K562 (cell line): ENCODE data around the gene GSTA4. TPM values are rescaled to one million over a fixed set of nuclear protein-coding genes. Genes with fewer than 3 reads are reported as not detected.

ENCODE experiments used
- ATAC-seq: fragments of 200-7000 bp; cut with Tn5 transposase; 3 replicates; pipeline ENCODE4 v1.9.1; 2020; ENCODE audit warnings: moderate library complexity
- BruUV-seq: library from RNA; stranded (reverse); fragments of 400-500 nt; replicated peaks from 2 replicates; lab custom pipeline; 2021; lab: Mats Ljungman, UMichigan
- CTCF ChIA-PET: fragments of 300-600 bp; formaldehyde crosslinking; extraction: SDS; loops from one replicate; lab custom pipeline; 2021; ENCODE audit warnings: low intra/inter-chr PET ratio; lab: Yijun Ruan, JAX
- POLR2A ChIA-PET: fragments of 300-600, 350-650 bp; sonication (Branson Sonifier 250); formaldehyde crosslinking; extraction: SDS; loops from one replicate; lab custom pipeline; 2021; ENCODE audit warnings: antibody characterized with exemption, inconsistent platforms; lab: Yijun Ruan, JAX
- DNase-seq, 4 experiments: peaks; one replicate each; pipeline versions ENCODE4 v3.0.0 to v3.0.0-alpha.2; 2011 to 2018; ENCODE audit warnings: low spot score in 3 of 4, mixed read lengths in 3 of 4; ENCODE audit errors: extremely low read depth in 1 of 4
- FAIRE-seq: peaks from 2 replicates; lab custom pipeline; 2011; peaks lifted over from hg19 to GRCh38; lab: Jason Lieb, UNC
- H2AFZ ChIP-seq: 2 replicates; pipeline ENCODE4 v1.6.0; 2011; ENCODE audit warnings: low read depth, low read length, control low read depth, inconsistent platforms
- H3K27ac ChIP-seq: fragments of 200-600 bp; 3 replicates; pipeline ENCODE4 v1.8.0; 2011; ENCODE audit warnings: low read depth, mild to moderate bottlenecking, control low read depth, inconsistent platforms, low read length, moderate library complexity, mixed read lengths; ENCODE audit errors: extremely low read depth
- H3K27me3 ChIP-seq, 2 experiments: fragments of 300-600 bp in 1 of 2; 2 replicates in 1 of 2; 3 replicates in 1 of 2; pipeline versions ENCODE4 v1.6.0 to v1.8.0; 2011; ENCODE audit warnings: inconsistent platforms in 2 of 2, low read length in 2 of 2, mild to moderate bottlenecking in 1 of 2, mixed read lengths in 1 of 2, moderate library complexity in 1 of 2; ENCODE audit not compliant: control insufficient read depth in 2 of 2, insufficient read depth in 2 of 2
- H3K36me3 ChIP-seq: fragments of 300-600 bp; 3 replicates; pipeline ENCODE4 v1.8.0; 2011; ENCODE audit warnings: mild to moderate bottlenecking, low read length, inconsistent platforms; ENCODE audit not compliant: control insufficient read depth, insufficient read depth
- H3K4me1 ChIP-seq, 2 experiments: fragments of 200-600 bp in 1 of 2; replicated peaks in 1 of 2; 2 replicates in 1 of 2; 3 replicates in 1 of 2; pipeline versions ENCODE4 v1.5.1 to v1.8.0; 2011; ENCODE audit warnings: inconsistent platforms in 2 of 2, low read length in 2 of 2, mild to moderate bottlenecking in 1 of 2, mixed read lengths in 1 of 2, moderate library complexity in 1 of 2; ENCODE audit not compliant: control insufficient read depth in 2 of 2, insufficient read depth in 2 of 2
- H3K4me2 ChIP-seq: 2 replicates; pipeline ENCODE4 v1.6.1; 2011; ENCODE audit warnings: low read length, control low read depth, inconsistent platforms, mixed read lengths; ENCODE audit not compliant: insufficient read depth
- H3K4me3 ChIP-seq: fragments of 200-600 bp; sonication (generic), shearing (Covaris generic); 2 replicates; pipeline ENCODE4 v1.5.1; 2016; ENCODE audit warnings: control low read depth, inconsistent platforms
- H3K79me2 ChIP-seq: fragments of 200-600 bp; 3 replicates; pipeline ENCODE4 v1.8.0; 2011; ENCODE audit warnings: low read length, inconsistent platforms; ENCODE audit not compliant: control insufficient read depth, insufficient read depth
- H3K9ac ChIP-seq, 2 experiments: 2 replicates each; pipeline versions ENCODE4 v1.6.0 to v1.6.1; 2011; ENCODE audit warnings: low read depth in 2 of 2, low read length in 2 of 2, control low read depth in 1 of 2, inconsistent platforms in 1 of 2, mild to moderate bottlenecking in 1 of 2, mixed read lengths in 1 of 2; ENCODE audit not compliant: insufficient read depth in 1 of 2
- H3K9me1 ChIP-seq: one replicate; pipeline ENCODE4 v1.6.0; 2011; ENCODE audit warnings: inconsistent platforms, mild to moderate bottlenecking, low read length, moderate library complexity; ENCODE audit not compliant: control insufficient read depth, insufficient read depth
- H3K9me3 ChIP-seq: replicated peaks from 2 replicates; pipeline ENCODE4 v1.5.1; 2011; ENCODE audit warnings: low read depth, low read length, inconsistent platforms; ENCODE audit not compliant: control insufficient read depth, insufficient read depth
- H4K20me1 ChIP-seq: replicated peaks from 2 replicates; pipeline ENCODE4 v1.6.1; 2011; ENCODE audit warnings: low read length, inconsistent platforms, mixed read lengths; ENCODE audit not compliant: control insufficient read depth, insufficient read depth
- CREB1 ChIP-seq, 2 experiments: sonication (generic) in 1 of 2; formaldehyde crosslinking in 1 of 2; IDR thresholded peaks; 2 replicates each; pipeline versions ENCODE4 v1.6.1 to v1.8.0; 2012 to 2022; ENCODE audit warnings: inconsistent platforms in 1 of 2, mild to moderate bottlenecking in 1 of 2, missing genetic modification reagents in 1 of 2, moderate library complexity in 1 of 2
- CREM ChIP-seq: IDR thresholded peaks from 2 replicates; pipeline ENCODE4 v1.6.1; 2014; ENCODE audit warnings: antibody characterized with exemption, low read depth
- DPF2 ChIP-seq: fragments of 450-650 bp; IDR thresholded peaks from 2 replicates; pipeline ENCODE4 v1.6.1; 2016
- E2F6 ChIP-seq, 2 experiments: IDR thresholded peaks; 2 replicates each; pipeline ENCODE4 v1.6.1; 2011; ENCODE audit warnings: borderline replicate concordance in 1 of 2, control low read depth in 1 of 2, low read depth in 1 of 2, low read length in 1 of 2, mild to moderate bottlenecking in 1 of 2, mixed read lengths in 1 of 2, moderate library complexity in 1 of 2; ENCODE audit not compliant: insufficient read depth in 1 of 2, insufficient read length in 1 of 2, poor library complexity in 1 of 2, severe bottlenecking in 1 of 2; ENCODE audit errors: extremely low read depth in 1 of 2
- EGR1 ChIP-seq: fragments of 450-650 bp; conservative IDR thresholded peaks from 2 replicates; pipeline ENCODE4 v1.6.1; 2017; ENCODE audit warnings: mild to moderate bottlenecking
- EHMT2 ChIP-seq: fragments of 450-650 bp; IDR thresholded peaks from 2 replicates; pipeline ENCODE4 v1.6.1; 2018; ENCODE audit warnings: antibody characterized with exemption
- GTF2B ChIP-seq: IDR thresholded peaks from 2 replicates; pipeline ENCODE4 v1.6.1; 2011; ENCODE audit not compliant: insufficient read length; ENCODE audit errors: extremely low read depth
- PHB ChIP-seq: fragments of 250-450 bp; sonication (Bioruptor Pico); IDR thresholded peaks from 2 replicates; pipeline ENCODE4 v1.5.0; 2021
- PKNOX1 ChIP-seq: fragments of 450-650 bp; IDR thresholded peaks from 2 replicates; pipeline ENCODE4 v1.6.1; 2016
- SIN3B ChIP-seq: fragments of 450-650 bp; IDR thresholded peaks from 2 replicates; pipeline ENCODE4 v1.6.1; 2017; ENCODE audit warnings: low read depth, mild to moderate bottlenecking, moderate library complexity
- VEZF1 ChIP-seq: fragments of 200-800 bp; sonication (Bioruptor generic); IDR thresholded peaks from 2 replicates; pipeline ENCODE4 v1.6.1; 2017; ENCODE audit warnings: missing genetic modification characterization, missing compliant biosample characterization
- ZNF146 ChIP-seq: IDR thresholded peaks from one replicate; pipeline ENCODE4 v1.6.1; 2018; ENCODE audit warnings: missing compliant biosample characterization; ENCODE audit not compliant: unreplicated experiment
- ZNF282 ChIP-seq: sonication (generic); formaldehyde crosslinking; IDR thresholded peaks from 2 replicates; pipeline ENCODE4 v1.8.1; 2023; ENCODE audit warnings: missing genetic modification reagents
- WGBS: fragments of 100-300 bp; shearing (Covaris generic); methylation state at CpG from one replicate; pipeline ENCODE4 v1.1.6; 2016; ENCODE audit warnings: low coverage, mixed read lengths; ENCODE audit not compliant: insufficient coverage; ENCODE audit errors: missing lambda C conversion rate; 5-methylcytosine and 5-hydroxymethylcytosine counted together
- in situ Hi-C: fragments of 300-500 bp; cut with MboI; formaldehyde crosslinking; loops from 4 replicates; pipeline ENCODE4 v1.15.0; 2018; ENCODE audit warnings: inconsistent platforms, mixed read lengths
- intact Hi-C: fragments of 100-400 bp; cut with micrococcal nuclease; formaldehyde crosslinking; loops from 2 replicates; pipeline ENCODE4 v1.14.2; 2022
- polyA plus RNA-seq, 8 experiments: library from polyadenylated mRNA; depleted of rRNA in 4 of 8; stranded (reverse) in 5 of 8; unstranded in 3 of 8; fragments of >200 nt; fragmentation: Nextera tagmentation in 2 of 8; fragmentation: Illumina TruSeq in 1 of 8; extraction: Ambion mirVana in 2 of 8; extraction: Trizol in 1 of 8; gene quantifications; 2 replicates each; pipeline versions ENCODE4 v1.2.1 to v1.2.3, GENCODE V29; 2011 to 2014; ENCODE audit warnings: inconsistent platforms in 1 of 8, missing spikeins in 1 of 8
- total RNA-seq, 7 experiments: library from RNA; depleted of rRNA in 6 of 7; stranded (reverse); fragments of >200 nt in 6 of 7; fragmentation: Illumina TruSeq in 2 of 7; extraction: Trizol in 2 of 7; gene quantifications; 2 replicates each; pipeline versions ENCODE4 v1.2.1 to v1.2.3, GENCODE V29; 2011 to 2021; ENCODE audit warnings: low replicate concordance in 1 of 7

GSTA4 gene
- total and polyA plus RNA-seq, 9 of the 15 experiments (the other 6 are each of a cell fraction or from before 2014, with no cell fraction given) = 0.89 to 4.0 (median 2.0) TPM

GRCh38 chr6:53005663-53006250 lies 10.7 kb upstream of the GSTA4 start:
- 24% methylated on average over 2 of the region's 2 CpGs for WGBS
- H3K27me3 ChIP-seq = no peaks in the 10 kb centered on the region
- no peak overlapping the region for H3K27ac ChIP-seq
- no peak for TF ChIP-seq PHB
- TF ChIP-seq VEZF1 = no peak
- no peak for TF ChIP-seq GTF2B
- no peak for TF ChIP-seq ZNF282 (CRISPR knock-in tag)
- no peak for TF ChIP-seq EHMT2
- peak; percentile 63 for TF ChIP-seq CREB1 (IDR thresholded peaks at IDR 0.05)
- TF ChIP-seq CREB1 (CRISPR knock-in tag; IDR thresholded peaks at IDR 0.05) = no peak
- no peak for TF ChIP-seq SIN3B
- peak; percentile 70 for TF ChIP-seq CREM
- TF ChIP-seq DPF2 = no peak
- peak; percentile 38 for TF ChIP-seq EGR1
- TF ChIP-seq E2F6 (IDR thresholded peaks at IDR 0.05; ENCODE audit: borderline replicate concordance in 1 of 2, extremely low read depth in 1 of 2, insufficient read depth in 1 of 2, insufficient read length in 1 of 2, low read depth in 1 of 2, low read length in 1 of 2, poor library complexity in 1 of 2, severe bottlenecking in 1 of 2) = no peak
- 0 out of 2 replicates have a peak, but pooled peaks have one; percentile 49 for TF ChIP-seq PKNOX1
- no peak for TF ChIP-seq ZNF146 (CRISPR knock-in tag)
- no peaks in the 10 kb centered on the region; a peak in 1 of 5 replicates for H3K4me1 ChIP-seq
- no peaks in the 10 kb centered on the region; the same call in 2 of the 3 replicates for H3K36me3 ChIP-seq
- no peak overlapping the region for H3K4me3 ChIP-seq
- H3K9me1 ChIP-seq = no peaks in the 10 kb centered on the region
- no peak overlapping the region for H3K9ac ChIP-seq
- ATAC-seq = peak; percentile 61
- H3K4me2 ChIP-seq = no peak overlapping the region
- intact Hi-C loops (no loop called here), in situ Hi-C loops (no loop called here)
- POLR2A ChIA-PET = interaction anchor here (0.9 to 1.1 kb wide), 3 partner anchors 11 to 43 kb away, joined by 3 to 4 read pairs (median 3); partner anchors contain the start of gene GSTA4
- peak in 3 of 4 experiments; percentile 8 to 12 (median 11) for DNase-seq
- BruUV-seq = no TSS peak
- no peak overlapping the region for H2AFZ ChIP-seq
- CTCF ChIA-PET = no interaction called here
- H3K79me2 ChIP-seq = no peaks in the 10 kb centered on the region
- no peaks in the 10 kb centered on the region for H3K9me3 ChIP-seq
- H4K20me1 ChIP-seq = no peaks in the 10 kb centered on the region
- FAIRE-seq = no peak
